Measurements from ENCODE around the gene THAP7. TPM values are rescaled to one million over a fixed set of nuclear protein-coding genes. Genes with fewer than 3 reads are reported as not detected.

The THAP7 gene
- total RNA-seq, 1 experiment from 2014 or later: 23.5 TPM

- Histone ChIP-seq H3K4me1 (ENCODE audit: control insufficient read depth, insufficient read depth, low read length) (0 out of 2 replicates have a peak, but pooled peaks cover 2% of the 10 kb centered on the region), H3K9me3 (ENCODE audit: control insufficient read depth, insufficient read depth, low read depth, low read length) (no peaks in the 10 kb centered on the region), H3K27ac (ENCODE audit: low read length) (no peak overlapping the region), H3K27me3 (ENCODE audit: control insufficient read depth, insufficient read depth, low read length) (no peaks in the 10 kb centered on the region), H3K36me3 (ENCODE audit: control insufficient read depth, insufficient read depth, low read length) (no peaks in the 10 kb centered on the region), H3K4me3 (ENCODE audit: low read depth in 2 of 2, low read length in 2 of 2) (no peak overlapping the region)
- DNase-seq (ENCODE audit: low read depth, low spot score) (no peak), ATAC-seq (no peak)
- POLR2A ChIA-PET: no interaction called here
- CTCF ChIA-PET: no interaction called here
- BruUV-seq (replicated peaks): no TSS peak
- in situ Hi-C loops (cut with HindIII; ENCODE audit: low pct_unique_long_range_greater_than_20kb, low sequenced_read_pairs): no loop called here
- TF ChIP-seq REST (IDR thresholded peaks at IDR 0.05; ENCODE audit: insufficient read depth in 1 of 2, low read depth in 2 of 2, low read length in 1 of 2): no peak
- no peak for TF ChIP-seq TCF7L2 (IDR thresholded peaks at IDR 0.05; ENCODE audit: low read depth, low read length)
- TF ChIP-seq POLR2AphosphoS5 (IDR thresholded peaks at IDR 0.05; ENCODE audit: low read depth, low read length): no peak
- TF ChIP-seq, protein P1, sequence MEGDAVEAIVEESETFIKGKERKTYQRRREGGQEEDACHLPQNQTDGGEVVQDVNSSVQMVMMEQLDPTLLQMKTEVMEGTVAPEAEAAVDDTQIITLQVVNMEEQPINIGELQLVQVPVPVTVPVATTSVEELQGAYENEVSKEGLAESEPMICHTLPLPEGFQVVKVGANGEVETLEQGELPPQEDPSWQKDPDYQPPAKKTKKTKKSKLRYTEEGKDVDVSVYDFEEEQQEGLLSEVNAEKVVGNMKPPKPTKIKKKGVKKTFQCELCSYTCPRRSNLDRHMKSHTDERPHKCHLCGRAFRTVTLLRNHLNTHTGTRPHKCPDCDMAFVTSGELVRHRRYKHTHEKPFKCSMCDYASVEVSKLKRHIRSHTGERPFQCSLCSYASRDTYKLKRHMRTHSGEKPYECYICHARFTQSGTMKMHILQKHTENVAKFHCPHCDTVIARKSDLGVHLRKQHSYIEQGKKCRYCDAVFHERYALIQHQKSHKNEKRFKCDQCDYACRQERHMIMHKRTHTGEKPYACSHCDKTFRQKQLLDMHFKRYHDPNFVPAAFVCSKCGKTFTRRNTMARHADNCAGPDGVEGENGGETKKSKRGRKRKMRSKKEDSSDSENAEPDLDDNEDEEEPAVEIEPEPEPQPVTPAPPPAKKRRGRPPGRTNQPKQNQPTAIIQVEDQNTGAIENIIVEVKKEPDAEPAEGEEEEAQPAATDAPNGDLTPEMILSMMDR (IDR thresholded peaks at IDR 0.05): no peak
- no peak for TF ChIP-seq SIN3A (IDR thresholded peaks at IDR 0.05; ENCODE audit: borderline replicate concordance, insufficient read depth, low read depth, low read length)
- intact Hi-C loops (cut with micrococcal nuclease; ENCODE audit: unreplicated experiment): no loop called here
These were observed 25.5 kb downstream of the THAP7 start for GRCh38 chr22:20976291-20976877.

DNA sequence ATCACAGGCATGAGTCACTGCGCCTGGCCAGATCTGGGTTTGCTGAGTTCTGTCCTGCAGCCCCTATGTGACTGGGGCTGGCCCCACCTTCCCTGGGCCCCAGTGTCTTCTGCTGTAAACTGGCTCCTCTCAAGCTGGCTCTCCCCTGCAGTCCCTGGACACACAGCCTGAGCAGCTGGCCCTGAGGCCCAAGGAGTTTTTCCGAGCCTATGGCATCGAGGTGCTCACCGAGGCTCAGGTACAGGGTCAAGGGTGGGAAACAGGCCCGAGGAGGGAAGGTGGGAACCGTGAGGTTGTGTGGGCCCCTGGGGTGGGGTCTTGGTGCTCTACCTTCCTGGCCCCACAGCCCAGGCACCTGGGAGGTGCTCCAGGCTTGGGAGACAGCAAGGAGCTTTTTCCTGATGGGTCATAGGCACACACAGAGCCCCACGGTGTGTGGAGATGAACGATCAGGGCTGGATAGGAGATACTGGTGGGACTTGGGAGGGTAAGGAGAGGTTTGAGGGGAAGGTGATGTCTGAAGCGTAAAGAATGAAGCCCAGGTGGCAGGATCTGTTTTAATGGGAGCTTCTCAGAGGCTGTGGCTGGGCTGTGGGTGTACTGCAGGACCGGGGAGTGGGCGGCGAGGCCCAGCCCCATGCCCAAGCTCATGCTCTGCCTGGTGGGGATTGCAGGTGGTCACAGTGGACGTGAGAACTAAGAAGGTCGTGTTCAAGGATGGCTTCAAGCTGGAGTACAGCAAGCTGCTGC is 26.2 kb downstream of the THAP7 start:
- CTCF ChIA-PET: no interaction called here
- no peaks in the 10 kb centered on the region for H3K27me3 ChIP-seq (ENCODE audit: control insufficient read depth, insufficient read depth, low read length)
- DNase-seq (ENCODE audit: low read depth, low spot score) (no peak), ATAC-seq (no peak)
- no TSS peak for BruUV-seq (replicated peaks)
- in situ Hi-C loops (cut with HindIII; ENCODE audit: low pct_unique_long_range_greater_than_20kb, low sequenced_read_pairs): no loop called here
- H3K4me3 ChIP-seq (ENCODE audit: low read depth in 2 of 2, low read length in 2 of 2): no peak overlapping the region
- TF ChIP-seq, protein P1 (IDR thresholded peaks at IDR 0.05): no peak
- TF ChIP-seq REST (IDR thresholded peaks at IDR 0.05; ENCODE audit: insufficient read depth in 1 of 2, low read depth in 2 of 2, low read length in 1 of 2): no peak
- TF ChIP-seq SIN3A (IDR thresholded peaks at IDR 0.05; ENCODE audit: borderline replicate concordance, insufficient read depth, low read depth, low read length): no peak
- no peak for TF ChIP-seq TCF7L2 (IDR thresholded peaks at IDR 0.05; ENCODE audit: low read depth, low read length)
- no peak for TF ChIP-seq POLR2AphosphoS5 (IDR thresholded peaks at IDR 0.05; ENCODE audit: low read depth, low read length)
- no peaks in the 10 kb centered on the region for H3K4me1 ChIP-seq (ENCODE audit: control insufficient read depth, insufficient read depth, low read length)
- POLR2A ChIA-PET: no interaction called here
- no peaks in the 10 kb centered on the region for H3K36me3 ChIP-seq (ENCODE audit: control insufficient read depth, insufficient read depth, low read length)
- H3K9me3 ChIP-seq (ENCODE audit: control insufficient read depth, insufficient read depth, low read depth, low read length): no peaks in the 10 kb centered on the region
- H3K27ac ChIP-seq (ENCODE audit: low read length): no peak overlapping the region
- intact Hi-C loops (cut with micrococcal nuclease; ENCODE audit: unreplicated experiment): no loop called here

Data from Panc1 (cell line).